WTC11 (cell line): ENCODE measurements around the gene RETREG3. TPM values are rescaled to one million over a fixed set of nuclear protein-coding genes. Genes with fewer than 3 reads are reported as not detected.

ENCODE experiments used
- ATAC-seq: fragments of 200-7000 bp; cut with Tn5 transposase; 2 replicates; pipeline ENCODE4 v1.10.0; 2021; ENCODE audit warnings: mild to moderate bottlenecking, moderate library complexity
- CTCF ChIA-PET: fragments of 300-600 bp; sonication (Branson Sonifier 250); formaldehyde crosslinking; loops from one replicate; lab custom pipeline; 2021; ENCODE audit warnings: antibody characterized with exemption; lab: Charles Lee
- POLR2A ChIA-PET: fragments of 350-600 bp; sonication (Branson Sonifier 250); formaldehyde crosslinking; loops from one replicate; lab custom pipeline; 2021; ENCODE audit warnings: antibody characterized with exemption; lab: Charles Lee
- DNase-seq: peaks from one replicate; pipeline ENCODE4 v3.0.0; 2021; ENCODE audit warnings: low spot score
- H3K27ac Mint-ChIP-seq: 2 replicates; pipeline ENCODE4 v1.8.0; 2021; ENCODE audit warnings: mixed read lengths
- H3K27me3 Mint-ChIP-seq: 2 replicates; pipeline ENCODE4 v1.8.0; 2021; ENCODE audit warnings: low read depth, mild to moderate bottlenecking, moderate library complexity, mixed read lengths
- H3K36me3 Mint-ChIP-seq: 2 replicates; pipeline ENCODE4 v1.8.0; 2021; ENCODE audit warnings: mixed read lengths
- H3K4me1 Mint-ChIP-seq: 2 replicates; pipeline ENCODE4 v1.8.0; 2022; ENCODE audit warnings: mixed read lengths
- H3K4me3 Mint-ChIP-seq: 2 replicates; pipeline ENCODE4 v1.8.0; 2021; ENCODE audit warnings: mild to moderate bottlenecking, moderate library complexity, mixed read lengths
- H3K9me3 Mint-ChIP-seq: 2 replicates; pipeline ENCODE4 v1.8.0; 2021; ENCODE audit warnings: mixed read lengths
- CREB1 ChIP-seq: sonication (generic); formaldehyde crosslinking; IDR thresholded peaks from 2 replicates; pipeline ENCODE4 v1.8.0; 2023; ENCODE audit warnings: mild to moderate bottlenecking, missing genetic modification reagents
- ELF4 ChIP-seq: sonication (generic); formaldehyde crosslinking; IDR thresholded peaks from 2 replicates; pipeline ENCODE4 v1.8.1; 2022; ENCODE audit warnings: low read depth, mild to moderate bottlenecking, moderate library complexity, missing genetic modification reagents
- ETV6 ChIP-seq: sonication (generic); formaldehyde crosslinking; IDR thresholded peaks from 2 replicates; pipeline ENCODE4 v1.8.1; 2022; ENCODE audit warnings: mild to moderate bottlenecking, missing genetic modification reagents
- FOXK1 ChIP-seq: sonication (generic); formaldehyde crosslinking; IDR thresholded peaks from 2 replicates; pipeline ENCODE4 v1.8.0; 2022; ENCODE audit warnings: mild to moderate bottlenecking, moderate library complexity, missing genetic modification reagents
- GABPB1 ChIP-seq: sonication (generic); formaldehyde crosslinking; IDR thresholded peaks from 2 replicates; pipeline ENCODE4 v1.8.1; 2023; ENCODE audit warnings: mild to moderate bottlenecking, missing genetic modification reagents
- GTF2I ChIP-seq: fragments of 250-450 bp; sonication (Bioruptor Pico); conservative IDR thresholded peaks from 2 replicates; pipeline ENCODE4 v1.4.0; 2021; ENCODE audit warnings: mild to moderate bottlenecking
- JAZF1 ChIP-seq: fragments of 250-450 bp; sonication (Bioruptor Pico); IDR thresholded peaks from 2 replicates; pipeline ENCODE4 v1.9.0; 2021; ENCODE audit warnings: moderate library complexity, mild to moderate bottlenecking, inconsistent platforms
- KAT7 ChIP-seq: sonication (generic); formaldehyde crosslinking; IDR thresholded peaks from 2 replicates; pipeline ENCODE4 v1.8.1; 2023; ENCODE audit warnings: missing genetic modification reagents, mild to moderate bottlenecking, borderline replicate concordance
- MXD4 ChIP-seq: fragments of 250-450 bp; sonication (Bioruptor Pico); IDR thresholded peaks from 2 replicates; pipeline ENCODE4 v1.8.0; 2021; ENCODE audit warnings: mild to moderate bottlenecking, moderate library complexity, borderline replicate concordance
- NR1H2 ChIP-seq: sonication (generic); formaldehyde crosslinking; IDR thresholded peaks from 2 replicates; pipeline ENCODE4 v1.9.0; 2021; ENCODE audit warnings: mild to moderate bottlenecking, moderate library complexity, missing genetic modification reagents
- SMAD3 ChIP-seq: sonication (generic); formaldehyde crosslinking; IDR thresholded peaks from 2 replicates; pipeline ENCODE4 v1.8.0; 2022; ENCODE audit warnings: missing genetic modification reagents, mild to moderate bottlenecking, borderline replicate concordance
- SP1 ChIP-seq: sonication (generic); formaldehyde crosslinking; conservative IDR thresholded peaks from 2 replicates; pipeline ENCODE4 v1.8.1; 2022; ENCODE audit warnings: missing genetic modification reagents
- TCF7 ChIP-seq: sonication (generic); formaldehyde crosslinking; IDR thresholded peaks from 2 replicates; pipeline ENCODE4 v1.8.0; 2022; ENCODE audit warnings: mild to moderate bottlenecking, low read depth, missing genetic modification reagents, moderate library complexity
- ZNF263 ChIP-seq: sonication (generic); formaldehyde crosslinking; IDR thresholded peaks from 2 replicates; pipeline ENCODE4 v1.8.1; 2022; ENCODE audit warnings: low read depth, mild to moderate bottlenecking, moderate library complexity, missing genetic modification reagents
- total RNA-seq: library from RNA; stranded (reverse); gene quantifications from 3 replicates; pipeline ENCODE4 v1.2.3, GENCODE V29; 2021
- TF ChIP-seq, protein P1 (sequence below): sonication (generic); formaldehyde crosslinking; IDR thresholded peaks from 2 replicates; pipeline ENCODE4 v1.8.1; 2023; ENCODE audit warnings: mild to moderate bottlenecking, missing genetic modification reagents, borderline replicate concordance
- TF ChIP-seq, protein P2 (sequence below): fragments of 250-450 bp; sonication (Bioruptor Pico); IDR thresholded peaks from 2 replicates; pipeline ENCODE4 v1.8.0; 2021; ENCODE audit warnings: mild to moderate bottlenecking
- TF ChIP-seq, protein P3 (sequence below): sonication (generic); formaldehyde crosslinking; conservative IDR thresholded peaks from 2 replicates; pipeline ENCODE4 v1.8.1; 2022; ENCODE audit warnings: mild to moderate bottlenecking, missing genetic modification reagents
- TF ChIP-seq, protein P4 (sequence below): sonication (generic); formaldehyde crosslinking; IDR thresholded peaks from 2 replicates; pipeline ENCODE4 v1.8.0; 2022; ENCODE audit warnings: mild to moderate bottlenecking, missing genetic modification reagents
- TF ChIP-seq, protein P5 (sequence below): sonication (generic); formaldehyde crosslinking; IDR thresholded peaks from 2 replicates; pipeline ENCODE4 v1.8.1; 2023; ENCODE audit warnings: mild to moderate bottlenecking, missing genetic modification reagents, moderate library complexity

The RETREG3 gene
- total RNA-seq, 1 experiment from 2014 or later = 40.4 TPM

DNA sequence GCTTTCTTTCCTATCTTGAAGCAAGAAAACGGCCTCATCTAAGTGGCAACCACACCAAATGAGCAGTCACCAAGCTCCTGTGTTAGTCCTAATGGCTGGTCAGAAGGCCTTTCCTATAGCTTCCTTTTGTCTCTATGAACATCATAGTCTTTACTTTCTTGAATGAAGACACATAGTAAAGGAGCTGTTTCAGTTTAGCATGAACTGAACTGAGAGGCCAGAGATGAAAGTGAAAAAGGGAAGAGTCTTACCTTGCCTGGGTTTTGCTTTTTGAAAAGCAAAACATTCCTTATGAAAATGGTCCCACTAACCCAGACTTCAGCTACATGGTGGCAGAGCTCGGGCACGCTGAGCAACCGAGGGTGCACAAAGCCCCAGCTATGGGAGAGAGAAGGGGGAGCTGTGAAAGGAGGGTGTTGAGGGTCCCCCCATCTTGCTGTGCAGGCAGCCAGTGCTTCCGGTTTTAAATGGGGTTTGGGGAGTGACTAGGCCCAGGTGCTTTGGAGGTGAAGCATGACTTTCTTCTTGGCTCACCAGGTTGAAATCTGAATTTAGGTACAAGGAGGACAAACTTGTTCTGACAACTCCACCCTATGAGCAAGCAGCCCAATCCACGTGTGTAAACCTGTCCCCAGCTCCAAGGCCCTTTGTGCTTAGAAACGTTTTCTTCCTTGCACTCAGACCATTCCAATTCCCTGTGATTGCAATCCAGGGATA, 22.5 kb downstream of the RETREG3 start:
- Mint-ChIP-seq H3K36me3 (peaks cover 51% of the 10 kb centered on the region), H3K4me3 (no peak overlapping the region), H3K27ac (no peak overlapping the region)
- CTCF ChIA-PET = interaction anchor here (1.2 to 2.5 kb wide), 2 partner anchors 8 to 94 kb away, joined by 3 to 10 read pairs; partner anchors contain the start of gene PSMC3IP
- POLR2A ChIA-PET = no interaction called here
- DNase-seq = no peak
- no peak for TF ChIP-seq JAZF1 (CRISPR knock-in tag)
- no peak for TF ChIP-seq ZNF263 (CRISPR knock-in tag)
- TF ChIP-seq, protein P1, sequence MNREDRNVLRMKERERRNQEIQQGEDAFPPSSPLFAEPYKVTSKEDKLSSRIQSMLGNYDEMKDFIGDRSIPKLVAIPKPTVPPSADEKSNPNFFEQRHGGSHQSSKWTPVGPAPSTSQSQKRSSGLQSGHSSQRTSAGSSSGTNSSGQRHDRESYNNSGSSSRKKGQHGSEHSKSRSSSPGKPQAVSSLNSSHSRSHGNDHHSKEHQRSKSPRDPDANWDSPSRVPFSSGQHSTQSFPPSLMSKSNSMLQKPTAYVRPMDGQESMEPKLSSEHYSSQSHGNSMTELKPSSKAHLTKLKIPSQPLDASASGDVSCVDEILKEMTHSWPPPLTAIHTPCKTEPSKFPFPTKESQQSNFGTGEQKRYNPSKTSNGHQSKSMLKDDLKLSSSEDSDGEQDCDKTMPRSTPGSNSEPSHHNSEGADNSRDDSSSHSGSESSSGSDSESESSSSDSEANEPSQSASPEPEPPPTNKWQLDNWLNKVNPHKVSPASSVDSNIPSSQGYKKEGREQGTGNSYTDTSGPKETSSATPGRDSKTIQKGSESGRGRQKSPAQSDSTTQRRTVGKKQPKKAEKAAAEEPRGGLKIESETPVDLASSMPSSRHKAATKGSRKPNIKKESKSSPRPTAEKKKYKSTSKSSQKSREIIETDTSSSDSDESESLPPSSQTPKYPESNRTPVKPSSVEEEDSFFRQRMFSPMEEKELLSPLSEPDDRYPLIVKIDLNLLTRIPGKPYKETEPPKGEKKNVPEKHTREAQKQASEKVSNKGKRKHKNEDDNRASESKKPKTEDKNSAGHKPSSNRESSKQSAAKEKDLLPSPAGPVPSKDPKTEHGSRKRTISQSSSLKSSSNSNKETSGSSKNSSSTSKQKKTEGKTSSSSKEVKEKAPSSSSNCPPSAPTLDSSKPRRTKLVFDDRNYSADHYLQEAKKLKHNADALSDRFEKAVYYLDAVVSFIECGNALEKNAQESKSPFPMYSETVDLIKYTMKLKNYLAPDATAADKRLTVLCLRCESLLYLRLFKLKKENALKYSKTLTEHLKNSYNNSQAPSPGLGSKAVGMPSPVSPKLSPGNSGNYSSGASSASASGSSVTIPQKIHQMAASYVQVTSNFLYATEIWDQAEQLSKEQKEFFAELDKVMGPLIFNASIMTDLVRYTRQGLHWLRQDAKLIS = no peak
- TF ChIP-seq SP1 = no peak
- no peak for TF ChIP-seq SMAD3
- no peak for TF ChIP-seq ELF4 (CRISPR knock-in tag)
- TF ChIP-seq, protein P2, sequence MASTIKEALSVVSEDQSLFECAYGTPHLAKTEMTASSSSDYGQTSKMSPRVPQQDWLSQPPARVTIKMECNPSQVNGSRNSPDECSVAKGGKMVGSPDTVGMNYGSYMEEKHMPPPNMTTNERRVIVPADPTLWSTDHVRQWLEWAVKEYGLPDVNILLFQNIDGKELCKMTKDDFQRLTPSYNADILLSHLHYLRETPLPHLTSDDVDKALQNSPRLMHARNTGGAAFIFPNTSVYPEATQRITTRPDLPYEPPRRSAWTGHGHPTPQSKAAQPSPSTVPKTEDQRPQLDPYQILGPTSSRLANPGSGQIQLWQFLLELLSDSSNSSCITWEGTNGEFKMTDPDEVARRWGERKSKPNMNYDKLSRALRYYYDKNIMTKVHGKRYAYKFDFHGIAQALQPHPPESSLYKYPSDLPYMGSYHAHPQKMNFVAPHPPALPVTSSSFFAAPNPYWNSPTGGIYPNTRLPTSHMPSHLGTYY (CRISPR knock-in tag) = no peak
- TF ChIP-seq, all 79 proteins: peak for 0
- H3K27me3 Mint-ChIP-seq = no peaks in the 10 kb centered on the region
- ATAC-seq = no peak
- no peaks in the 10 kb centered on the region for H3K9me3 Mint-ChIP-seq
- H3K4me1 Mint-ChIP-seq = no peaks in the 10 kb centered on the region

DNA sequence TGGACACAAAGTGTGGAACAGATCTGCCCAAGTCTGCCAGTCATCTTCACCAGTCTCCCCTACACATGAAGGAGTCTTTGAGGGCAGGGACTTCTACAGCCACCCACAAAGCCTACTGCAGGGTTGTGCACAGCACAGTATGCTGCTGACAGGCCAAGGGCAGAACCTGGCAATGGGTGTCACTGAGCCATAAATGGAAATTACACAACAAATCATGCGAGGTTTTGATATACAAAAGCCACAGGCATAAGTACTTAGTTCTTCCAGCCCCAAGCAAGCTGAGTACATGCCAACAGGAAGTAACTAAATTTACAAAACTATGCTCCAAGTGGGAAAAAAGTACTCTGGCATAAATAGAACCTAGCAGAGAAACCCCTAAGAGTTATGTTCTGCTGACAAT, 23.8 kb downstream of the RETREG3 start:
- Mint-ChIP-seq H3K27ac (no peak overlapping the region), H3K4me1 (no peaks in the 10 kb centered on the region), H3K36me3 (peaks cover 54% of the 10 kb centered on the region), H3K4me3 (no peak overlapping the region), H3K9me3 (no peaks in the 10 kb centered on the region), H3K27me3 (no peaks in the 10 kb centered on the region)
- TF ChIP-seq GTF2I (no peak), NR1H2 (CRISPR knock-in tag) (no peak), MXD4 (CRISPR knock-in tag) (no peak), GABPB1 (no peak), SMAD3 (no peak), TCF7 (CRISPR knock-in tag) (no peak), CREB1 (no peak), ETV6 (CRISPR knock-in tag) (no peak), KAT7 (CRISPR knock-in tag) (no peak), FOXK1 (CRISPR knock-in tag) (no peak)
- TF ChIP-seq, protein P1 = no peak
- TF ChIP-seq, protein P3, sequence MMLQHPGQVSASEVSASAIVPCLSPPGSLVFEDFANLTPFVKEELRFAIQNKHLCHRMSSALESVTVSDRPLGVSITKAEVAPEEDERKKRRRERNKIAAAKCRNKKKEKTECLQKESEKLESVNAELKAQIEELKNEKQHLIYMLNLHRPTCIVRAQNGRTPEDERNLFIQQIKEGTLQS = no peak
- TF ChIP-seq, protein P4, sequence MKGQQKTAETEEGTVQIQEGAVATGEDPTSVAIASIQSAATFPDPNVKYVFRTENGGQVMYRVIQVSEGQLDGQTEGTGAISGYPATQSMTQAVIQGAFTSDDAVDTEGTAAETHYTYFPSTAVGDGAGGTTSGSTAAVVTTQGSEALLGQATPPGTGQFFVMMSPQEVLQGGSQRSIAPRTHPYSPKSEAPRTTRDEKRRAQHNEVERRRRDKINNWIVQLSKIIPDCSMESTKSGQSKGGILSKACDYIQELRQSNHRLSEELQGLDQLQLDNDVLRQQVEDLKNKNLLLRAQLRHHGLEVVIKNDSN (CRISPR knock-in tag) = no peak
- TF ChIP-seq, protein P5, sequence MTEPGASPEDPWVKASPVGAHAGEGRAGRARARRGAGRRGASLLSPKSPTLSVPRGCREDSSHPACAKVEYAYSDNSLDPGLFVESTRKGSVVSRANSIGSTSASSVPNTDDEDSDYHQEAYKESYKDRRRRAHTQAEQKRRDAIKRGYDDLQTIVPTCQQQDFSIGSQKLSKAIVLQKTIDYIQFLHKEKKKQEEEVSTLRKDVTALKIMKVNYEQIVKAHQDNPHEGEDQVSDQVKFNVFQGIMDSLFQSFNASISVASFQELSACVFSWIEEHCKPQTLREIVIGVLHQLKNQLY (CRISPR knock-in tag) = no peak
- no peak for ATAC-seq
- CTCF ChIA-PET = no interaction called here
- POLR2A ChIA-PET = interaction anchor here (0.6 kb wide), 1 partner anchor 9 kb away, joined by 3 read pairs; no protein-coding TSS in a partner anchor
- DNase-seq = no peak
